PC-3 (cell line): ENCODE results near the gene RNLS. TPM values are rescaled to one million over a fixed set of nuclear protein-coding genes. Genes with fewer than 3 reads are reported as not detected.

Experiments
- ATAC-seq: fragments of 200-7000 bp; cut with Tn5 transposase; 2 replicates; pipeline ENCODE4 v1.9.1; 2020; ENCODE audit warnings: mild to moderate bottlenecking, moderate library complexity
- BruUV-seq: library from RNA; stranded (reverse); fragments of 400-500 nt; replicated peaks from 2 replicates; lab custom pipeline; 2021; lab: Mats Ljungman, UMichigan
- CTCF ChIA-PET: fragments of 300-600 bp; sonication (Branson Sonifier 250); formaldehyde crosslinking; loops from one replicate; lab custom pipeline; 2022; ENCODE audit warnings: antibody characterized with exemption; lab: Charles Lee
- POLR2A ChIA-PET: fragments of 300-600 bp; sonication (Branson Sonifier 250); formaldehyde crosslinking; loops from one replicate; lab custom pipeline; 2022; ENCODE audit warnings: antibody characterized with exemption; ENCODE audit not compliant: unreplicated experiment; lab: Charles Lee
- DNase-seq: peaks from one replicate; pipeline ENCODE4 v3.0.0-alpha.2; 2015
- H2AFZ ChIP-seq: fragments of 300-600 bp; sonication (generic); 2 replicates; pipeline ENCODE4 v1.6.0; 2016; ENCODE audit warnings: antibody characterized with exemption, low read length
- H3F3A ChIP-seq: fragments of 300-600 bp; sonication (generic); one replicate; pipeline ENCODE4 v1.6.0; 2017; ENCODE audit warnings: antibody characterized with exemption, low read length, control low read depth, mild to moderate bottlenecking; ENCODE audit not compliant: unreplicated experiment
- H3K27ac ChIP-seq: fragments of 300-600 bp; sonication (generic); 2 replicates; pipeline ENCODE4 v1.5.1; 2016; ENCODE audit warnings: mild to moderate bottlenecking, low read length
- H3K27me3 ChIP-seq: fragments of 300-600 bp; sonication (generic); 2 replicates; pipeline ENCODE4 v1.6.1; 2016; ENCODE audit warnings: low read length, mixed read lengths
- H3K36me3 ChIP-seq: fragments of 300-600 bp; sonication (generic); 2 replicates; pipeline ENCODE4 v1.6.1; 2016; ENCODE audit warnings: low read depth, mixed run types, low read length, mixed read lengths
- H3K4me1 ChIP-seq: fragments of 300-600 bp; sonication (generic); 2 replicates; pipeline ENCODE4 v1.5.1; 2016; ENCODE audit warnings: low read length; ENCODE audit not compliant: insufficient read depth
- H3K4me2 ChIP-seq: fragments of 300-600 bp; sonication (generic); 2 replicates; pipeline ENCODE4 v1.6.0; 2016; ENCODE audit warnings: low read length
- H3K4me3 ChIP-seq: fragments of 300-600 bp; sonication (generic); 2 replicates; pipeline ENCODE4 v1.5.1; 2016; ENCODE audit warnings: mild to moderate bottlenecking, low read length, mixed read lengths
- H3K79me2 ChIP-seq: fragments of 300-600 bp; sonication (generic); 2 replicates; pipeline ENCODE4 v1.6.1; 2017; ENCODE audit warnings: low read length, mixed read lengths
- H3K9ac ChIP-seq: fragments of 300-600 bp; sonication (generic); 2 replicates; pipeline ENCODE4 v1.6.0; 2016; ENCODE audit warnings: mild to moderate bottlenecking, low read length
- H3K9me2 ChIP-seq: fragments of 300-600 bp; sonication (generic); replicated peaks from 2 replicates; pipeline ENCODE4 v1.6.1; 2016; ENCODE audit warnings: mixed run types, low read length, mixed read lengths
- H3K9me3 ChIP-seq: fragments of 300-600 bp; sonication (generic); 2 replicates; pipeline ENCODE4 v1.6.1; 2016; ENCODE audit warnings: low read length, mixed read lengths
- H4K20me1 ChIP-seq: fragments of 300-600 bp; sonication (generic); 2 replicates; pipeline ENCODE4 v1.6.1; 2016; ENCODE audit warnings: low read length, mixed read lengths
- CTCF ChIP-seq: fragments of 300-600 bp; sonication (generic); conservative IDR thresholded peaks from 2 replicates; pipeline ENCODE4 v1.5.1; 2017; ENCODE audit warnings: antibody characterized with exemption, low read depth, mild to moderate bottlenecking, low read length
- EZH2 ChIP-seq: fragments of 300-600 bp; sonication (generic); IDR thresholded peaks from one replicate; pipeline ENCODE4 v1.6.1; 2017; ENCODE audit warnings: antibody characterized with exemption, mild to moderate bottlenecking, low read length; ENCODE audit not compliant: unreplicated experiment
- EZH2phosphoT487 ChIP-seq: fragments of 300-600 bp; sonication (generic); IDR thresholded peaks from 2 replicates; pipeline ENCODE4 v1.6.1; 2018; ENCODE audit warnings: mild to moderate bottlenecking, antibody characterized with exemption, low read length, borderline replicate concordance
- intact Hi-C: fragments of 100-400 bp; cut with micrococcal nuclease; formaldehyde crosslinking; loops from 2 replicates; pipeline ENCODE4 v1.9.0; 2023
- total RNA-seq: library from RNA; depleted of rRNA; stranded (reverse); fragments of >200 nt; gene quantifications from 2 replicates; pipeline ENCODE4 v1.2.3, GENCODE V29; 2014

Gene RNLS
- total RNA-seq, 1 experiment from 2014 or later: not detected

- DNase-seq (no peak), ATAC-seq (no peak)
- ChIA-PET CTCF (no interaction called here), POLR2A (no interaction called here)
- H3K9me3 ChIP-seq: no peaks in the 10 kb centered on the region
- BruUV-seq: no TSS peak
- H3K9ac ChIP-seq: no peak overlapping the region
- H3K36me3 ChIP-seq: no peaks in the 10 kb centered on the region
- no peaks in the 10 kb centered on the region for H3K79me2 ChIP-seq
- no peaks in the 10 kb centered on the region for H3K4me1 ChIP-seq
- no peak overlapping the region for H2AFZ ChIP-seq
- no peak overlapping the region for H3K4me2 ChIP-seq
- intact Hi-C loops: no loop called here
- TF ChIP-seq EZH2phosphoT487 (no peak), CTCF (no peak), EZH2 (no peak)
- no peaks in the 10 kb centered on the region for H3F3A ChIP-seq
- H4K20me1 ChIP-seq: no peaks in the 10 kb centered on the region
- no peak overlapping the region for H3K27ac ChIP-seq
- H3K9me2 ChIP-seq: no peaks in the 10 kb centered on the region
- H3K27me3 ChIP-seq: no peaks in the 10 kb centered on the region
- no peak overlapping the region for H3K4me3 ChIP-seq
Observed at GRCh38 chr10:88232983-88233543, 350.1 kb downstream of the RNLS start.

- H3K4me2 ChIP-seq: no peak overlapping the region
- TF ChIP-seq EZH2phosphoT487: no peak
- TF ChIP-seq EZH2: no peak
- TF ChIP-seq CTCF: no peak
- ChIA-PET CTCF (no interaction called here), POLR2A (no interaction called here)
- no TSS peak for BruUV-seq
- H2AFZ ChIP-seq: no peak overlapping the region
- DNase-seq (no peak), ATAC-seq (no peak)
- H3K27ac ChIP-seq: no peak overlapping the region
- no peaks in the 10 kb centered on the region for H3K9me3 ChIP-seq
- H3K36me3 ChIP-seq: no peaks in the 10 kb centered on the region
- H3F3A ChIP-seq: no peaks in the 10 kb centered on the region
- no peaks in the 10 kb centered on the region for H3K9me2 ChIP-seq
- H3K27me3 ChIP-seq: no peaks in the 10 kb centered on the region
- H3K4me1 ChIP-seq: no peaks in the 10 kb centered on the region
- no peak overlapping the region for H3K9ac ChIP-seq
- no peaks in the 10 kb centered on the region for H3K79me2 ChIP-seq
- intact Hi-C loops: no loop called here
- no peak overlapping the region for H3K4me3 ChIP-seq
- H4K20me1 ChIP-seq: no peaks in the 10 kb centered on the region
Observed at GRCh38 chr10:88232029-88232895, 350.9 kb downstream of the RNLS start.

- TF ChIP-seq EZH2 (no peak), CTCF (no peak), EZH2phosphoT487 (no peak)
- Histone ChIP-seq H3K9me3 (no peaks in the 10 kb centered on the region), H3K4me2 (no peak overlapping the region), H3K27ac (no peak overlapping the region), H3K9me2 (no peaks in the 10 kb centered on the region), H2AFZ (no peak overlapping the region), H3K9ac (no peak overlapping the region), H3K27me3 (no peaks in the 10 kb centered on the region), H3K36me3 (no peaks in the 10 kb centered on the region), H3K4me1 (no peaks in the 10 kb centered on the region), H3K4me3 (no peak overlapping the region), H3F3A (no peaks in the 10 kb centered on the region), H4K20me1 (no peaks in the 10 kb centered on the region), H3K79me2 (no peaks in the 10 kb centered on the region)
- BruUV-seq: no TSS peak
- intact Hi-C loops: no loop called here
- ATAC-seq (no peak), DNase-seq (no peak)
- POLR2A ChIA-PET: no interaction called here
- CTCF ChIA-PET: no interaction called here
Observed at GRCh38 chr10:88230251-88230650, 352.9 kb downstream of the RNLS start.
